Liver (tissue), 3 donors: ENCODE results near the gene PPP1R12C.

Experiments used
- CTCF ChIP-seq: fragments of 150-350 bp; IDR thresholded peaks from 2 replicates; pipeline ENCODE4 v1.5.1; 2017; ENCODE audit warnings: improper control_type of control experiment, low read depth, low read length; ENCODE audit not compliant: missing input control
- HNF4A ChIP-seq, 2 donors: conservative IDR thresholded peaks; 2 replicates each; pipeline ENCODE4 v1.6.1; 2016; ENCODE audit warnings: antibody characterized with exemption in 2 of 2, mild to moderate bottlenecking in 2 of 2
- donor health status: healthy.
- donor health status: healthy.

DNA sequence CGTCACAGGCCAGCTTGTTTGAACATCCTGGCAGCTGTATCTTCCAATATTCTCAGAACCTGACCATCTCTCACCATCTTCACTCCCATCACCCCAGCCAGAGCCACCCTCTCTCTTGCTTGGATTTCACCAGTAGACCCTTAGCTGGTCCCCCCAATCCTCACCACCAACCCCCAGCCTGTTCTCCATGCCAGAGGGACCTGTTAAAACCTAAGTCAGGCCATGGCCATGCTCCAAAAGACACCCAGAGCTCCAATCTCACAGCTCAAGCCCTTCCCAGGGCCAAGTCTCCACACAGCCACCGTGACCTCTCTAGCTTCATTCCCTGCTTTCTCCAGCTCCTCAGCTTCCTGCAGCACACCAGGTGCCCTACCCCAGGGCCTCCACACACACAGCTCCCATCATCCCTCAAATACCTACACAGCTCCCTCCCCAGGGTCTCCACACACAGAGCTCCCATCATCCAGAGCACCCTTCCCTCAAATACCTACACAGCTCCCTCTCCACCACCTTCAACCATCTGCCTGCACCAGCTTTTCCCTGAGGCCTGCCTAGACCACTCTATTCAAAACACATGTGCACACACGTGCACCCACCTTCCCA, 28.0 kb downstream of the PPP1R12C start:
- no peak for TF ChIP-seq CTCF
- TF ChIP-seq HNF4A (conservative IDR thresholded peaks at IDR 0.05) = no peak
